GM12891 (cell line): ENCODE results near the gene CYP4F12.

Source experiments
- PAX5 ChIP-seq: IDR thresholded peaks from 2 replicates; pipeline ENCODE4 v1.6.1; 2011; ENCODE audit warnings: low read length, moderate library complexity, mild to moderate bottlenecking; ENCODE audit not compliant: insufficient read depth, severe bottlenecking
- POLR2A ChIP-seq: IDR thresholded peaks from 2 replicates; pipeline ENCODE4 v1.6.1; 2011; ENCODE audit warnings: low read depth, low read length, control low read depth
- POLR2AphosphoS5 ChIP-seq: IDR thresholded peaks from 2 replicates; pipeline ENCODE4 v1.6.1; 2011; ENCODE audit warnings: low read depth, low read length, control low read depth
- SPI1 ChIP-seq: IDR thresholded peaks from 2 replicates; pipeline ENCODE4 v1.6.1; 2011; ENCODE audit warnings: low read depth, low read length, control low read depth
- TAF1 ChIP-seq: IDR thresholded peaks from 2 replicates; pipeline ENCODE4 v1.6.1; 2011; ENCODE audit warnings: low read depth, low read length, control low read depth

DNA sequence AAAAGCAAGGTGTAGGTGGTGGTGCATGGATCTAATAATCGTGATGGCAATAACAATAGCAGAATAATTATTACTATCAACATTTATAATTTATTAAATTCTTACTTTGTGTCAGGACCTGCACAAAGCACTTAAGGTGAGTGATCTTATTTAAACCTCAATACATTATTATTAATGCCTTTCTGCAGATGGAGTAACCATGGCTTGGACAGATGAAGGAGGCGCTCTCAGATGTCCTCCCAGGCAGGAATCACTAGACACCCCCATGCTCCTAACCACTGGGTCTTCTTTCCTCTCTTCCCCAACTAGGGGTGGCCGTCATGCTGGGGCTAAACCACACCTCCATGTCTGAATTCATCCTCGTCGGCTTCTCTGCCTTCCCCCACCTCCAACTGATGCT, 54.8 kb downstream of the CYP4F12 start, which contains the start of gene OR10H2:
- TF ChIP-seq POLR2A = no peak
- no peak for TF ChIP-seq PAX5
- no peak for TF ChIP-seq SPI1
- no peak for TF ChIP-seq POLR2AphosphoS5
- no peak for TF ChIP-seq TAF1
